Measurements from ENCODE around the gene NBPF15.
A peak's percentile ranks its signal among the peaks of the same experiment; 100 is the strongest.
"Not testable (repeated sequence)": the region's sequence is repeated elsewhere in the genome, so short reads cannot be mapped to it uniquely, and the experiment has no call there.

Gene NBPF15, protein sequence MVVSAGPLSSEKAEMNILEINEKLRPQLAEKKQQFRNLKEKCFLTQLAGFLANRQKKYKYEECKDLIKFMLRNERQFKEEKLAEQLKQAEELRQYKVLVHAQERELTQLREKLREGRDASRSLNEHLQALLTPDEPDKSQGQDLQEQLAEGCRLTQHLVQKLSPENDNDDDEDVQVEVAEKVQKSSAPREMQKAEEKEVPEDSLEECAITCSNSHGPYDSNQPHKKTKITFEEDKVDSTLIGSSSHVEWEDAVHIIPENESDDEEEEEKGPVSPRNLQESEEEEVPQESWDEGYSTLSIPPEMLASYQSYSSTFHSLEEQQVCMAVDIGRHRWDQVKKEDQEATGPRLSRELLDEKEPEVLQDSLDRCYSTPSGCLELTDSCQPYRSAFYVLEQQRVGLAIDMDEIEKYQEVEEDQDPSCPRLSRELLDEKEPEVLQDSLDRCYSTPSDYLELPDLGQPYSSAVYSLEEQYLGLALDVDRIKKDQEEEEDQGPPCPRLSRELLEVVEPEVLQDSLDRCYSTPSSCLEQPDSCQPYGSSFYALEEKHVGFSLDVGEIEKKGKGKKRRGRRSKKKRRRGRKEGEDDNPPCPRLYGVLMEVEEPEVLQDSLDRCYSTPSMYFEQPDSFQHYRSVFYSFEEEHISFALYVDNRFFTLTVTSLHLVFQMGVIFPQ

DNA sequence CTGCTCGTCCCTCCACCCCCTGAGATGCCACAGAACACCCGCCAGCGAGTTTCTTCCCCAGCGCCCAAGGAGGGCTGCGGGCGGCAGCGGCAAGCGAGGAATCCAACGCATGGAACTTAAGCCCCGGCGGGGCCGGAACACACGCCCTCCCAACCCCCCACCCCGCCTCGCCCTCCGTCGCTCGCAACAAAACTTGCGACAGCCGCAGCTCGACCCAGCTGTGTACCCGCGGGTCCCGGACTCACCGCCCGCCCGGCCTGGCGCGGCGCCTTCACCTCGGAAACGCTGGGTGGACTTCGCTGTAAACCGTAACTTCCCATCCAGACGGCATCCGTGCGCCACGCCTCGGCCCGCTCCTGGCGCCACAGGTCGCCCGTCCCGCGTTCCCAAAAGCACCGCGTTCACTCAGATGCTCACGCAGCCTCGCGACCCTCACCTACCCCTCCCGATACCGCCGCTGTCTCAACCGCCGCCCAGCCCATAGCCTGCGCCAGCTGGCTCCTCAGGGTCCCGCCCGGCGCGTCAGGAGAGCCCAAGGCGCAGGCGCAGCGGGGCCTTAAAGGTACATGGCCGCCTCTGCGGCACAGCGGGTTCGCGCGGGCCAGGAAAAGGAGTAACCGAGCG lies at the start of gene NBPF15:
Gene NBPF15, minus strand, starts transcription at position 534 of the 624 bp plus-strand sequence. CDS start 21,666 bp downstream, outside the sequence.
- not testable (repeated sequence) for H3K27me3 Mint-ChIP-seq; H3K4me1 Mint-ChIP-seq; H3K9me3 Mint-ChIP-seq; H3K36me3 Mint-ChIP-seq (ENCODE audit: insufficient read depth)
- peak within 1 kb of the TSS; percentile 97 for H3K4me3 Mint-ChIP-seq
- DNase-seq (ENCODE audit: low spot score in 2 of 2) (peak; percentile 39 to 43), ATAC-seq (replicated peaks; ENCODE audit: extremely low read depth, poor library complexity, severe bottlenecking) (peak; percentile 89)
- H3K27ac Mint-ChIP-seq (ENCODE audit: low read depth) = peak within 1 kb of the TSS; percentile 73

DNA sequence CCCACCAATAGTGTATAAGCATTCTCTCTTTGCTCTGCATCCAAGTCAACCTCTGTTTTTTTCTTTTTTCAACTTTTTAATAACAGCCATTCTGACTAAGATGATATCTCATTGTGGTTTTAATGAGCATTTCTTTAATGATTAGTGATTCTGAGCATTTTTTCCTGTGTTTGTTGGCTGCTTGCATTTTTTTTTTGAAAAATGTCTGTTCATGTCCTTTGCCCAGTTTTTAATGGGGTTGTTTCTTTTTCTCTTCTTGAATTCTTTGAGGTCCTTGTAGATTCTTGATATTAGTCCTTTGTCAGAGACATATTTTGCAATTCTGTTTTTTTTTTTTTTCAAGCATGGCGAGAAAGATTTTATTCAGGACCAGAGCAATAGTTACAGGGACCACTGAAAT lies 35.0 kb upstream of the NBPF15 start:
- not testable (repeated sequence) for H3K27ac Mint-ChIP-seq (ENCODE audit: low read depth); DNase-seq (ENCODE audit: low spot score in 2 of 2); H3K4me1 Mint-ChIP-seq; H3K27me3 Mint-ChIP-seq; H3K9me3 Mint-ChIP-seq; H3K4me3 Mint-ChIP-seq; ATAC-seq (replicated peaks; ENCODE audit: extremely low read depth, poor library complexity, severe bottlenecking); H3K36me3 Mint-ChIP-seq (ENCODE audit: insufficient read depth)

DNA sequence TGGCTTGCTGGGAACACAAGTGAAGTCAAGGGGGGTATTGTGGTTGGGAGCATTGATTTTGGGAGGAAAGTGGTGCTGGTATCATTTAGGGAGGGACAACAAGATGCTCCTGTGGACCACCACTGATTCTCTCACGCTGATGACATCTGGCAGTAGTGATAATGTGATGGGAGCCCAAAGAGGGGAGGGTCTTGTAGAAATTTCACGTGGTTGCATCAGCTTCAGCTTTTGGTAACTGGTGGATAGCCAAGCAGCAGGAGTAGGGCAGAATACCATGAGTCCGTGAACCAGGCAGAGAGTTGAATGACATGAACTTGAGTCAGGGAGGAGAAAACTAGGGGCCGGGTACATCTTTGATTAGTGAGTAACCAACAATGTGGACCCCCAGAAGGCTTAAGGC lies 32.7 kb upstream of the NBPF15 start:
- not testable (repeated sequence) for H3K27me3 Mint-ChIP-seq; DNase-seq (ENCODE audit: low spot score in 2 of 2); H3K4me3 Mint-ChIP-seq; H3K36me3 Mint-ChIP-seq (ENCODE audit: insufficient read depth); H3K27ac Mint-ChIP-seq (ENCODE audit: low read depth); H3K4me1 Mint-ChIP-seq; H3K9me3 Mint-ChIP-seq; ATAC-seq (replicated peaks; ENCODE audit: extremely low read depth, poor library complexity, severe bottlenecking)

DNA sequence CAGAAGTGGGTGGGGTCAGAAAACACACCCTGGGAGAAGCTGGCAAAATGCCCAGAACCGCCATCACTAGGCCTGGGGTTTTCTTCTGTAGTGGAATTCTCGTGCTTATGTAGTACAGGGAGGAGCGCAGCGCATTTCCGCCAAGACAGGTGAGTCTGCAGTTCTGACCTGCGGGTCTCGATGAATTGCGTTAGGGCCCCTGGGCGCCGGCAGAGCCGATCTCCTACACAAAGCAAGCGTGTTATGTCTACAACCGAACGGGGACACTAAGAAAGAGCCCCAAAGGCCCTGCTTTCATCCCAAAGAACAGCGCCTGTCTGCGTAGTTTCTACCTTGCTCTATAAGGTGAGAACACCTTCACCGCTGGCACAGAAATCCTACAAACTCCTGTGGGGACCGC lies 28.9 kb upstream of the NBPF15 start:
- H3K27ac Mint-ChIP-seq (ENCODE audit: low read depth); H3K9me3 Mint-ChIP-seq; H3K4me1 Mint-ChIP-seq; DNase-seq (ENCODE audit: low spot score in 2 of 2); H3K27me3 Mint-ChIP-seq; H3K36me3 Mint-ChIP-seq (ENCODE audit: insufficient read depth): not testable (repeated sequence)
- H3K4me3 Mint-ChIP-seq = peak overlapping the region; percentile 20
- ATAC-seq (replicated peaks; ENCODE audit: extremely low read depth, poor library complexity, severe bottlenecking) = peak; percentile 28

DNA sequence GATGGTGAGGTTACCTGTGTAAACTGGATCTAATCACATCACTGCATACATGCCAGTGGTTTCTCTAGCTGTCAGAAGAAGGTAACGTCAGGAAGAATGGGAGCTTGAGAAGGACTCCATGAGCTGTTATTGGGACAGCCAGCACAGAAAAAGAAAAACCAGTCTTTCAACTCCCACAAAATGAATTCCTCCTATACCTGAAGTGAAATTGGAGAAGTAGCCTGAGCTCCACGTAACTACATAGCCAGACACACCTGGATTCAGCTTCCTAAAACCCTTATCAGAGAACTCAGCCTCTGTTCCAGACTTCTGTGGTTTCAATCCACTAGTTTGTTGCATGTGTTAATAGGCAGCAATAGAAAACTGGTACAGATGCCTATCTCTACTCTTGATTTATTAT lies 25.5 kb upstream of the NBPF15 start:
- not testable (repeated sequence) for DNase-seq (ENCODE audit: low spot score in 2 of 2); ATAC-seq (replicated peaks; ENCODE audit: extremely low read depth, poor library complexity, severe bottlenecking); H3K4me3 Mint-ChIP-seq; H3K4me1 Mint-ChIP-seq; H3K36me3 Mint-ChIP-seq (ENCODE audit: insufficient read depth); H3K27me3 Mint-ChIP-seq; H3K27ac Mint-ChIP-seq (ENCODE audit: low read depth); H3K9me3 Mint-ChIP-seq

DNA sequence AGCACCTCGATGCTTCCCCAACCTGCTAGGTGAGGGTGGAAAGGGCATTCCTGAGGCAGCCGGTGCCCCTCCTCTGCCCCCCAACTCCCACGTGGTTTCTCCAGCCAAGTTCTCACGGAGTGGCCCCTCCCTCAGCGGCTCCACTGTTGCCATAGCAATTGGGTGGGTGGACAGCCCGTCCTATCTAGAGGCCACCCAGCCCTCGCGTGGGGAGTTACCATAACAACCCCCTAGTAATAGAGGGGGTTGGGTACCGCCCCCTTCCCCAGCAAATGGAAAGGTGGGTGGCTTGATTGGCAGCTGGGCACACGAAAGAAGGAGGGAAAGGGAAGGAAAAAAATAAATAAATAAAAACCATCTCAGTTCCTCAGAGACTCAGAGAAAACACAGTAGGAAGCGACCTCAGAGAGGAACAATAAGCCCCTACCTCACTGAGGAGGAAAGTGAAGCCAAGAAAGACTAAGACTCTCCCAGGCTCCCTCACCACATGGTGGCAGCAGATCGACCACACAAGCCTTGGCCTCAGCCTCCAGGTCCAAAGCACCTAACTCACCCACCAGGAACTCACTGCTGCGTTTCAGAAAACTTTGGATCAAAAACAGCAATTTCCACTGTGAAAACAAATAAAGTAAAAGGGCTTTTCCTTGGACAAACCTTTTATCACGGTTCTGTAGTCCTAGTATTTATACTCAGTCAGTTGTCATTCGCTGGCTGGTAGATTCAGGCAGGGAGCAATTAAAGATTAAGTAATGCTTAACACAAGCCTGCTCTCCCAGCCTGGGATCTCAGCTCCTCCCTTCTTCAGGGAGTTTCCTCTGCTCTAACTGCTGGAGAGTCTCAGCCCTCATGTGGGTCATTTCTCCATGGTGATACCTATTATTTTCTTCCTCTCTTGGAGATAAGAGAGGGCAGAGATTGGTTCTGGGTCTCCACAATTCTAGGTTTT lies 23.9 kb upstream of the NBPF15 start:
- ATAC-seq (replicated peaks; ENCODE audit: extremely low read depth, poor library complexity, severe bottlenecking); H3K4me1 Mint-ChIP-seq; H3K4me3 Mint-ChIP-seq; DNase-seq (ENCODE audit: low spot score in 2 of 2); H3K9me3 Mint-ChIP-seq; H3K27ac Mint-ChIP-seq (ENCODE audit: low read depth); H3K36me3 Mint-ChIP-seq (ENCODE audit: insufficient read depth); H3K27me3 Mint-ChIP-seq: not testable (repeated sequence)

DNA sequence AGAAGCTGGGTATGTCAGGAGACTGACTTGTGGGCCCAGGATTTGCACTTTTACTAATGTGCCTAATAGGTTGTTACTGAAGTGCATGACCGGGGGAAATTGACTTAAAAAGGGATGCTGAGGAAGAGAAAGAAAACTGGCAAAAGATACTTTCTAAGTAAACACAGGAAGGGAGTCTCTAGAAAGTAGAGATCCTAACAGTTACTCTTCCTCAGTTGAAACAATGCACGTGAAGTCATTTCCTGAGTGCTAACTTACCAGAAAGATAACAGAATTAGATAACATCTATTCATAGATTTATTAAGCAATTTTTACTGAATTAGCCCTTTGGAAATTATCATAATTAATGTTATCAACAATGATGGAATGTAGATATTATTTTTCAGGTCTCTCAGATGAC lies 12.4 kb upstream of the NBPF15 start:
- DNase-seq (ENCODE audit: low spot score in 2 of 2); H3K27ac Mint-ChIP-seq (ENCODE audit: low read depth); H3K9me3 Mint-ChIP-seq; H3K27me3 Mint-ChIP-seq; H3K4me1 Mint-ChIP-seq; H3K4me3 Mint-ChIP-seq; H3K36me3 Mint-ChIP-seq (ENCODE audit: insufficient read depth): not testable (repeated sequence)
- ATAC-seq (replicated peaks; ENCODE audit: extremely low read depth, poor library complexity, severe bottlenecking) = peak; percentile 46

DNA sequence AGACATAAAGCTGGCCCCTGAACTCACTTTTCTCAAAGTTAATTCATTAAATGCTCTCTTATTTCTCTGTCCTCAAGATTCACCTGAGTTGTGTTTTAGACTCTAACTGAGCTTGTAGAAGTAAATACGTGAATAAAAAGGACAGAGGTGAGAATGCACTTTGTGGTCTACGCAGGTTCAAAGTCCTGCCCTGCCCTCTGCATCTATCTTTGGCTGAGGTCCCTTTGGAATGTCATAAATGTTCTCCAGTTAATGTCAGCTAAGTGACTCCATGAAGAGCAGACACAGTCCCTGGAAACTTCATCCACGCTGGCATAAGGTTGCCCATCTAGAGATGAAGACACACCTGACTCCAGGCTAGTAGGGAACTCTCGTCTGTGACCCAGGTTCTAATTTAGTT lies 10.0 kb upstream of the NBPF15 start:
- ATAC-seq (replicated peaks; ENCODE audit: extremely low read depth, poor library complexity, severe bottlenecking); H3K27me3 Mint-ChIP-seq; H3K4me3 Mint-ChIP-seq; H3K4me1 Mint-ChIP-seq; H3K9me3 Mint-ChIP-seq; H3K27ac Mint-ChIP-seq (ENCODE audit: low read depth); DNase-seq (ENCODE audit: low spot score in 2 of 2); H3K36me3 Mint-ChIP-seq (ENCODE audit: insufficient read depth): not testable (repeated sequence)

DNA sequence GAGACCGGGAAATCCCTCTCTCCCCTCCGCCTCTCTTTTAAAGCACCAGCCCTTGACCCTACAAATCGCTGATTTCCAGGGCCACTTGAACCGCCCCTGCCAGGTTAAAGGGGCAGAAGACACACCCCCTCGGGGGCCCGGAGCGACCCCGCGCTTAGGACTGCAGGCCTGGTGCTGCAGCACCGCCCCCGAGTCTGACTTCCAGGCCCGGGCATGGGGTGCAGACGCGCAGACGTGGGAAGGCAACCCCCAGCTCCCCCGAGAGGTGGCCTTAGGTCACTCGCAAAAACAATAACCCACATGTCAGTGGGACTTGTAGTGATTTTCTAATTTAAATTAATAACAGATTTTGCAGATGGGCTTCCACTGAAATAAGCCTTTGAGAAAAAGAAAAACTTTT lies 309 bp upstream of the NBPF15 start:
- not testable (repeated sequence) for H3K4me1 Mint-ChIP-seq; H3K9me3 Mint-ChIP-seq; H3K36me3 Mint-ChIP-seq (ENCODE audit: insufficient read depth); DNase-seq (ENCODE audit: low spot score in 2 of 2); ATAC-seq (replicated peaks; ENCODE audit: extremely low read depth, poor library complexity, severe bottlenecking); H3K27me3 Mint-ChIP-seq
- peak overlapping the region; percentile 97 for H3K4me3 Mint-ChIP-seq
- H3K27ac Mint-ChIP-seq (ENCODE audit: low read depth) = peak overlapping the region; percentile 73

DNA sequence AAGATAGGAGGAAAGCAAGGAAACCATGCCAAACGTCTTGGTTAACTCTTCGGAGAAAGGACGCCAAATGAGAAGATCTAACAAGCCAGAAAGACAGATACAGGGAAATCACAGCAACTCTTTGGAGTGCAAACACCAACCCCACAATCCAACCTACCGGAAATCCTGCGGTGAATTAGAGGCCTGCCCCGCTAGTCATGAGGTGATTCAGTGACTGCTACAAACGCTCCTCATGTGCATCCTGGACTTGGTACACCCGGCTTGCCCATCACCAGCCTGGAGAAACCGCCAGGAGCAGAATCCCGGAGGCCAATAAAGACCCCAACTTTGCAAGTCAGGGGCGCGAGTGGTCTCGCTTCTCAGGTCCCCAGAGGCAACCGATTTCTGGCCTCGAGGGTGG lies 783 bp downstream of the NBPF15 start:
- not testable (repeated sequence) for H3K27me3 Mint-ChIP-seq; H3K36me3 Mint-ChIP-seq (ENCODE audit: insufficient read depth); H3K9me3 Mint-ChIP-seq; DNase-seq (ENCODE audit: low spot score in 2 of 2); H3K27ac Mint-ChIP-seq (ENCODE audit: low read depth); H3K4me1 Mint-ChIP-seq
- peak; percentile 79 for ATAC-seq (replicated peaks; ENCODE audit: extremely low read depth, poor library complexity, severe bottlenecking)
- peak overlapping the region; percentile 97 for H3K4me3 Mint-ChIP-seq

DNA sequence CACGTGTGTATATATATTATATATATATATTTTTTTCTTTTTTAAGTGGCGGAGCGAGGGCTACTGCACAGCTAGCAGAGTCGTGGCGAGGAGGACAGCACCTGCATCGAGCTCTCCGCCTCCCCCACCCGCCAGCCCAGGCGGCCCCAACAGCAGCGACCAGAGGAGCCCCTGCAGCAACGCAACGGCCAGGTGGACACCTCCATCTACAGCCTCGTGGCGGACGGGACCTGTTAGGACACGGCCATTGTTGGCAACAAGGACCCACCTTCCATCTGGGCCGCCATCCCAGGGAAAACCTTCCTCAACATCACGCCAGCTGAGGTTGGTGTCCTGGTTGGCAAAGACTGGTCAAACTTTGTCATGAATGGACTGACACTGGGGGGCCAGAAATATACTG lies 19.1 kb downstream of the NBPF15 start:
- not testable (repeated sequence) for H3K9me3 Mint-ChIP-seq; H3K4me3 Mint-ChIP-seq; DNase-seq (ENCODE audit: low spot score in 2 of 2); H3K27me3 Mint-ChIP-seq; H3K36me3 Mint-ChIP-seq (ENCODE audit: insufficient read depth); H3K27ac Mint-ChIP-seq (ENCODE audit: low read depth); ATAC-seq (replicated peaks; ENCODE audit: extremely low read depth, poor library complexity, severe bottlenecking); H3K4me1 Mint-ChIP-seq

DNA sequence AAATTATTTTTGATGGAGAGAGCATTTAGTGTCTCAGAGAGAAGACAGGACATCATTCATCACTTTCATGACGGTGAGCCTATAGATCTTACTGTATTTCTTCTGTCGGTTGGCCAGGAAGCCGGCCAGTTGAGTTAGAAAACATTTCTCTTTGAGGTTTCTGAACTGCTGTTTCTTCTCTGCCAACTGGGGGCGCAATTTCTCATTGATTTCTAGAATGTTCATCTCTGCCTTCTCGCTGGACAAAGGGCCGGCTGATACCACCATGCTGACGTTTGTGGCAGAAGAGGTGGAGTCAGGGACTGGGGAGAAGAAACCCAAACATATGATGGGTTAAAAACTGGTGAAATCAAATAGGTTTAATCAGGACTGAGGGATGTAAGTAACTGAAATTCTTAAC lies 21.7 kb downstream of the NBPF15 start:
- H3K9me3 Mint-ChIP-seq; H3K4me1 Mint-ChIP-seq; ATAC-seq (replicated peaks; ENCODE audit: extremely low read depth, poor library complexity, severe bottlenecking); H3K27me3 Mint-ChIP-seq; H3K36me3 Mint-ChIP-seq (ENCODE audit: insufficient read depth); H3K27ac Mint-ChIP-seq (ENCODE audit: low read depth); DNase-seq (ENCODE audit: low spot score in 2 of 2); H3K4me3 Mint-ChIP-seq: not testable (repeated sequence)
